HL-60 (cell line): ENCODE data around the gene ORAI3.
A peak's percentile ranks its signal among the peaks of the same experiment; 100 is the strongest.

Experiments used
- DNase-seq, 2 experiments: peaks; one replicate each; pipeline ENCODE4 v3.0.0-alpha.2; 2010 to 2020; ENCODE audit warnings: low read depth in 1 of 2, low spot score in 1 of 2
- H3K27ac ChIP-seq: fragments of 250-450 bp; sonication (Bioruptor Pico); replicated peaks from 2 replicates; pipeline ENCODE4 v1.5.1; 2020; ENCODE audit warnings: mild to moderate bottlenecking, moderate library complexity
- H3K27me3 ChIP-seq: fragments of 250-450 bp; sonication (Bioruptor Pico); 2 replicates; pipeline ENCODE4 v1.5.1; 2021; ENCODE audit warnings: mild to moderate bottlenecking, moderate library complexity; ENCODE audit not compliant: insufficient read depth, poor library complexity, severe bottlenecking
- H3K4me3 ChIP-seq: replicated peaks from 2 replicates; pipeline ENCODE4 v1.5.1; 2011; ENCODE audit warnings: mild to moderate bottlenecking, control low read depth, low read length; ENCODE audit not compliant: insufficient read depth
- GABPA ChIP-seq: IDR thresholded peaks from 2 replicates; pipeline ENCODE4 v1.6.1; 2012; ENCODE audit warnings: low read depth
- POLR2AphosphoS5 ChIP-seq: IDR thresholded peaks from 2 replicates; pipeline ENCODE4 v1.6.1; 2012; ENCODE audit warnings: low read depth
- SPI1 ChIP-seq: IDR thresholded peaks from 2 replicates; pipeline ENCODE4 v1.6.1; 2012; ENCODE audit warnings: low read depth, mild to moderate bottlenecking, borderline replicate concordance
- TF ChIP-seq, protein P1 (sequence below): IDR thresholded peaks from 2 replicates; pipeline ENCODE4 v1.6.1; 2012; ENCODE audit warnings: low read depth; ENCODE audit not compliant: insufficient replicate concordance
- TF ChIP-seq, protein P2 (sequence below): IDR thresholded peaks from one replicate; pipeline ENCODE4 v1.5.1; 2011; ENCODE audit warnings: low read length, control low read depth, inconsistent platforms; ENCODE audit not compliant: insufficient read depth

The ORAI3 gene

DNA sequence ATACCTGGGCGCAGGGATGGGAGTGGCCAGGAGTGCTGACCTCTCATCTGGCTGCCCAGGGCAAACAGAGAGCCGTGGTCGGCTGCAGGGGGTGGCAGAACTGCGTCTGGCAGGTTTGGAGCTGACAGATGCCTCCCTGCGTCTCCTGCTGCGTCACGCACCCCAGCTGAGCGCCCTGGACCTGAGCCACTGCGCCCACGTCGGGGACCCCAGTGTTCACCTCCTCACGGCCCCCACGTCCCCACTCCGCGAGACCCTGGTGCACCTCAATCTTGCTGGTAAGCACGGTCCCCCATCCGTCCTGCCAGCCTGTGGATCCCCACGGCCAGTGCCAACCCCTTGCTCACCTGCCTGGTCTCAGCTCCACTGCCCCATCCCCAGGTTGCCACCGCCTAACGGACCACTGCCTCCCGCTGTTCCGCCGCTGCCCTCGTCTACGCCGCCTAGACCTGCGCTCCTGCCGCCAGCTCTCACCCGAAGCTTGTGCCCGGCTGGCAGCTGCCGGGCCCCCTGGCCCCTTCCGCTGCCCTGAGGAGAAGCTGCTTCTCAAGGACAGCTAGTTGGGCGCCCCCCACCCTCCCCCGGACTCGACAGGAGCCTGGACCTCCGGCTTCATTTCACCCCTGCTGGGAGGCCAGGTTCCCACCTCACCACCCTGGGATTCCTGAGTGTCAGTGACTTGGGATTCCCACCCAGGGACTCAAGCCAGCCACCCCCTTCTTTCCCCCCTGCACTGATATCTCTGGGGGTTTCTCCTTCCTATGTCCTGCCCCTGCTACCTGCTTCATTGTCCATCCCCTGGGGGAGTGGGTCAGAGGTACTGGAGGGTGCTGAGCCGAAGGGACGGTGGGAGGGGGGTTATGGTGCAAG, 2.0 kb upstream of the ORAI3 start:
- DNase-seq: no peak
- Histone ChIP-seq H3K27ac (no peak overlapping the region), H3K4me3 (no peak overlapping the region), H3K27me3 (no peaks in the 10 kb centered on the region)
- no peak for TF ChIP-seq POLR2AphosphoS5
- no peak for TF ChIP-seq SPI1
- TF ChIP-seq, protein P1, sequence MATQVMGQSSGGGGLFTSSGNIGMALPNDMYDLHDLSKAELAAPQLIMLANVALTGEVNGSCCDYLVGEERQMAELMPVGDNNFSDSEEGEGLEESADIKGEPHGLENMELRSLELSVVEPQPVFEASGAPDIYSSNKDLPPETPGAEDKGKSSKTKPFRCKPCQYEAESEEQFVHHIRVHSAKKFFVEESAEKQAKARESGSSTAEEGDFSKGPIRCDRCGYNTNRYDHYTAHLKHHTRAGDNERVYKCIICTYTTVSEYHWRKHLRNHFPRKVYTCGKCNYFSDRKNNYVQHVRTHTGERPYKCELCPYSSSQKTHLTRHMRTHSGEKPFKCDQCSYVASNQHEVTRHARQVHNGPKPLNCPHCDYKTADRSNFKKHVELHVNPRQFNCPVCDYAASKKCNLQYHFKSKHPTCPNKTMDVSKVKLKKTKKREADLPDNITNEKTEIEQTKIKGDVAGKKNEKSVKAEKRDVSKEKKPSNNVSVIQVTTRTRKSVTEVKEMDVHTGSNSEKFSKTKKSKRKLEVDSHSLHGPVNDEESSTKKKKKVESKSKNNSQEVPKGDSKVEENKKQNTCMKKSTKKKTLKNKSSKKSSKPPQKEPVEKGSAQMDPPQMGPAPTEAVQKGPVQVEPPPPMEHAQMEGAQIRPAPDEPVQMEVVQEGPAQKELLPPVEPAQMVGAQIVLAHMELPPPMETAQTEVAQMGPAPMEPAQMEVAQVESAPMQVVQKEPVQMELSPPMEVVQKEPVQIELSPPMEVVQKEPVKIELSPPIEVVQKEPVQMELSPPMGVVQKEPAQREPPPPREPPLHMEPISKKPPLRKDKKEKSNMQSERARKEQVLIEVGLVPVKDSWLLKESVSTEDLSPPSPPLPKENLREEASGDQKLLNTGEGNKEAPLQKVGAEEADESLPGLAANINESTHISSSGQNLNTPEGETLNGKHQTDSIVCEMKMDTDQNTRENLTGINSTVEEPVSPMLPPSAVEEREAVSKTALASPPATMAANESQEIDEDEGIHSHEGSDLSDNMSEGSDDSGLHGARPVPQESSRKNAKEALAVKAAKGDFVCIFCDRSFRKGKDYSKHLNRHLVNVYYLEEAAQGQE: no peak
- TF ChIP-seq, protein P2, sequence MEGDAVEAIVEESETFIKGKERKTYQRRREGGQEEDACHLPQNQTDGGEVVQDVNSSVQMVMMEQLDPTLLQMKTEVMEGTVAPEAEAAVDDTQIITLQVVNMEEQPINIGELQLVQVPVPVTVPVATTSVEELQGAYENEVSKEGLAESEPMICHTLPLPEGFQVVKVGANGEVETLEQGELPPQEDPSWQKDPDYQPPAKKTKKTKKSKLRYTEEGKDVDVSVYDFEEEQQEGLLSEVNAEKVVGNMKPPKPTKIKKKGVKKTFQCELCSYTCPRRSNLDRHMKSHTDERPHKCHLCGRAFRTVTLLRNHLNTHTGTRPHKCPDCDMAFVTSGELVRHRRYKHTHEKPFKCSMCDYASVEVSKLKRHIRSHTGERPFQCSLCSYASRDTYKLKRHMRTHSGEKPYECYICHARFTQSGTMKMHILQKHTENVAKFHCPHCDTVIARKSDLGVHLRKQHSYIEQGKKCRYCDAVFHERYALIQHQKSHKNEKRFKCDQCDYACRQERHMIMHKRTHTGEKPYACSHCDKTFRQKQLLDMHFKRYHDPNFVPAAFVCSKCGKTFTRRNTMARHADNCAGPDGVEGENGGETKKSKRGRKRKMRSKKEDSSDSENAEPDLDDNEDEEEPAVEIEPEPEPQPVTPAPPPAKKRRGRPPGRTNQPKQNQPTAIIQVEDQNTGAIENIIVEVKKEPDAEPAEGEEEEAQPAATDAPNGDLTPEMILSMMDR: no peak
- TF ChIP-seq GABPA: no peak

DNA sequence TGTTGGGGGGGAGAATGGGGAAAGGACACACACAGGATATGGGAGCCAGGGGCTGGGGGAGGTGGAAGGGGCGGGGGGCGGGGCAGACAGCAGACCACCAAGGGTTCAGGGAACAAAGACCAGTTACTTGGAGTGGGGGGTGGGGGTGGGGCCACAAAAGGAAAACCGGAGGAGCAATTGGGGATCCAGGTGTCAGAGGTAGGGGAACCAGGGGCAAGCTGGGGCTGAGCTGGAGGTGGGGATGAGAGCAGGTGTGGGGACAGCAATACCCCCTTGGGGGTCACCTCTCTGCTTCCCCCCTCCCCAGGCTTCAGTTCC, 1.4 kb upstream of the ORAI3 start:
- DNase-seq: no peak
- Histone ChIP-seq H3K27ac (no peak overlapping the region), H3K27me3 (no peaks in the 10 kb centered on the region), H3K4me3 (no peak overlapping the region)
- TF ChIP-seq, protein P2: no peak
- TF ChIP-seq, protein P1: no peak
- TF ChIP-seq POLR2AphosphoS5: no peak
- TF ChIP-seq GABPA: no peak
- TF ChIP-seq SPI1: no peak

DNA sequence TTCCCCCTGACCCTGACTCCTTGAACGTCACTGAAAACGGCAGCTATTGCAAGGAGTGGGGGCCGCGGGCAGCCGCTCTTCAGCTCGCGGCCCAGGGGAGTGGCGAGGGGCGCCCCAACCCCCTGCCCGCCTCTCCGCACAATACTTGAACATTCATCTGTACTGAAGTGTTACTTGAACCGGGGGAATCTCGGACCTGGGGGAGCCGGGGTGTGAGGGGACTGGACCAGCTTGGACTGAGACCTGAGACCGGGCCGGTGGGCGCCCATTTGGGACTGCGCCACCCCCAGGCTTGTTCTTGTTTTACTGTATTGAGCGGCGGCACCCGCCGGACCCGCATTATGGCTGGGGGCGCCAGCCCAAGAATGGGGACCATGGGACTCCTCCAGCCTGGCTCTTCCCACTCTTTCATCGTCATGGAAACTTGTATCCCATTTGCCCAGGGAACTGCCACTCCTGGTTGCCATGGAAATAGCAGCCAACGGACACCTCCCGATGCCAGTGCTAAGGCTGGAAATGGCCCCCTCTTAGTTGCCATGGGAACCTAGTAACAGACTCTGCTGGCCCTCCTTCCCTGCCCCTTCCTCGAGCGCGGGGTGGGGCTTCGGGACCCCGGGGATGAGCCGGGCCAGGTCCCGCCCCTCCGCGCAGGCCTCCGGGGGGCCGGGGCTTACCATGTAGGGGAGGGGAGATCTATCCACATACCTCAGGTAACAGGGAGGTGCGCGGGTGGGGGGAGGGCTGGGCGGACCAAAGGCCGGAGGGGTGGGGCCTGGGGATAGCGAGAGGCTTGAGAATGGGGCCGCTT, 805 bp upstream of the ORAI3 start:
- Histone ChIP-seq H3K27ac (peak overlapping the region; percentile 88), H3K27me3 (no peaks in the 10 kb centered on the region), H3K4me3 (peak overlapping the region; percentile 47)
- TF ChIP-seq, protein P2: no peak
- TF ChIP-seq, protein P1: no peak
- no peak for TF ChIP-seq POLR2AphosphoS5
- TF ChIP-seq GABPA: no peak
- TF ChIP-seq SPI1: no peak
- DNase-seq: peak in 1 of 2 experiments; percentile 48
